SK-N-SH (cell line): ENCODE data around the gene FAM229B. TPM values are rescaled to one million over a fixed set of nuclear protein-coding genes. Genes with fewer than 3 reads are reported as not detected.
A peak's percentile ranks its signal among the peaks of the same experiment; 100 is the strongest.

ENCODE experiments used
- CTCF ChIA-PET: fragments of 300-600, 350-600 bp; formaldehyde crosslinking; extraction: SDS; loops from one replicate; lab custom pipeline; 2021; lab: Yijun Ruan, JAX
- POLR2A ChIA-PET: fragments of 350-600 bp; sonication (Branson Sonifier 250); formaldehyde crosslinking; extraction: SDS; loops from one replicate; lab custom pipeline; 2020; ENCODE audit warnings: antibody characterized with exemption, inconsistent platforms; lab: Yijun Ruan, JAX
- DNase-seq: peaks from one replicate; pipeline ENCODE4 v3.0.0; 2012
- H2AFZ ChIP-seq: fragments of 200-600 bp; sonication (generic); 2 replicates; pipeline ENCODE4 v1.8.1; 2016; ENCODE audit warnings: antibody characterized with exemption, mild to moderate bottlenecking, low read depth
- H3F3A ChIP-seq: fragments of 200-600 bp; sonication (generic); replicated peaks from 2 replicates; pipeline ENCODE3; 2016; ENCODE audit warnings: antibody characterized with exemption, mild to moderate bottlenecking; ENCODE audit not compliant: insufficient read depth
- H3K27ac ChIP-seq, 2 experiments: fragments of 200-500 bp in 1 of 2; fragments of 200-600 bp in 1 of 2; sonication (Bioruptor generic) in 1 of 2; sonication (generic), shearing (Covaris generic) in 1 of 2; 2 replicates each; pipeline versions ENCODE4 v1.5.1 to v1.6.1; 2014 to 2016; ENCODE audit warnings: low read depth in 2 of 2, inconsistent platforms in 1 of 2, low read length in 1 of 2, mild to moderate bottlenecking in 1 of 2, mixed read lengths in 1 of 2
- H3K27me3 ChIP-seq: fragments of 200-600 bp; sonication (generic), shearing (Covaris generic); 2 replicates; pipeline ENCODE4 v1.6.1; 2016; ENCODE audit warnings: mixed run types; ENCODE audit not compliant: insufficient read depth
- H3K36me3 ChIP-seq, 2 experiments: fragments of 200-500 bp in 1 of 2; fragments of 200-600 bp in 1 of 2; sonication (Bioruptor generic) in 1 of 2; sonication (generic) in 1 of 2; replicated peaks in 1 of 2; 2 replicates each; pipeline versions ENCODE3 to v1.5.1; 2014 to 2016; ENCODE audit warnings: low read length in 1 of 2, mild to moderate bottlenecking in 1 of 2; ENCODE audit not compliant: insufficient read depth in 2 of 2, control insufficient read depth in 1 of 2
- H3K4me1 ChIP-seq, 2 experiments: fragments of 200-500 bp in 1 of 2; fragments of 200-600 bp in 1 of 2; sonication (Bioruptor generic) in 1 of 2; sonication (generic), shearing (Covaris generic) in 1 of 2; 2 replicates each; pipeline versions ENCODE4 v1.5.1 to v1.6.1; 2014 to 2016; ENCODE audit warnings: low read depth in 1 of 2, low read length in 1 of 2, mixed run types in 1 of 2; ENCODE audit not compliant: insufficient read depth in 2 of 2, control insufficient read depth in 1 of 2
- H3K4me2 ChIP-seq: fragments of 200-600 bp; sonication (generic), shearing (Covaris generic); 2 replicates; pipeline ENCODE4 v1.6.1; 2017; ENCODE audit warnings: mixed run types
- H3K4me3 ChIP-seq, 2 experiments: fragments of 200-500 bp in 1 of 2; fragments of 200-600 bp in 1 of 2; sonication (Bioruptor generic) in 1 of 2; sonication (generic), shearing (Covaris generic) in 1 of 2; 2 replicates each; pipeline versions ENCODE4 v1.5.1 to v1.8.1; 2014 to 2016; ENCODE audit warnings: low read depth in 2 of 2, inconsistent platforms in 1 of 2, low read length in 1 of 2, mild to moderate bottlenecking in 1 of 2, mixed read lengths in 1 of 2, moderate library complexity in 1 of 2
- H3K79me2 ChIP-seq: fragments of 200-600 bp; sonication (generic); 2 replicates; pipeline ENCODE4 v1.8.1; 2017; ENCODE audit warnings: mild to moderate bottlenecking; ENCODE audit not compliant: insufficient read depth
- H3K9ac ChIP-seq: fragments of 200-600 bp; sonication (generic); 2 replicates; pipeline ENCODE4 v1.6.1; 2017; ENCODE audit warnings: mixed run types
- H3K9me2 ChIP-seq: fragments of 200-600 bp; sonication (generic); 2 replicates; pipeline ENCODE4 v1.6.1; 2017; ENCODE audit warnings: mixed run types
- H3K9me3 ChIP-seq: fragments of 200-600 bp; sonication (generic); 2 replicates; pipeline ENCODE4 v1.6.1; 2017; ENCODE audit warnings: mixed run types, mild to moderate bottlenecking, moderate library complexity
- H4K20me1 ChIP-seq: fragments of 200-600 bp; sonication (generic); 2 replicates; pipeline ENCODE4 v1.6.1; 2017; ENCODE audit warnings: mild to moderate bottlenecking, mixed run types; ENCODE audit not compliant: insufficient read depth
- ELF1 ChIP-seq: IDR thresholded peaks from 2 replicates; pipeline ENCODE4 v1.4.0; 2012
- EP300 ChIP-seq, 2 experiments: IDR thresholded peaks; 2 replicates each; pipeline versions ENCODE4 v1.4.0 to v1.6.1; 2012; ENCODE audit warnings: borderline replicate concordance in 1 of 2, low read depth in 1 of 2, low read length in 1 of 2
- EZH2phosphoT487 ChIP-seq: fragments of 200-600 bp; sonication (generic); IDR thresholded peaks from 2 replicates; pipeline ENCODE4 v1.6.1; 2017; ENCODE audit warnings: low read depth, mixed run types, mild to moderate bottlenecking, antibody characterized with exemption, moderate library complexity, borderline replicate concordance
- FOSL2 ChIP-seq: IDR thresholded peaks from 2 replicates; pipeline ENCODE4 v1.4.0; 2012; ENCODE audit warnings: low read depth, mild to moderate bottlenecking, moderate library complexity, borderline replicate concordance
- FOXJ3 ChIP-seq: sonication (generic); formaldehyde crosslinking; IDR thresholded peaks from 2 replicates; pipeline ENCODE4 v1.5.1; 2020; ENCODE audit warnings: mild to moderate bottlenecking, missing genetic modification reagents
- JUND ChIP-seq: IDR thresholded peaks from 2 replicates; pipeline ENCODE4 v1.4.0; 2012
- MEF2A ChIP-seq: IDR thresholded peaks from 2 replicates; pipeline ENCODE4 v1.4.0; 2012; ENCODE audit warnings: low read depth, borderline replicate concordance
- MXI1 ChIP-seq: IDR thresholded peaks from 2 replicates; pipeline ENCODE4 v1.6.1; 2012; ENCODE audit warnings: mild to moderate bottlenecking, low read depth, low read length, improper control_type of control experiment
- NFIC ChIP-seq: IDR thresholded peaks from 2 replicates; pipeline ENCODE4 v1.4.0; 2012; ENCODE audit warnings: borderline replicate concordance
- POLR2AphosphoS5 ChIP-seq: IDR thresholded peaks from 2 replicates; pipeline ENCODE4 v1.6.1; 2012; ENCODE audit warnings: low read depth, low read length
- RAD21 ChIP-seq: IDR thresholded peaks from 2 replicates; pipeline ENCODE4 v1.6.1; 2012; ENCODE audit warnings: mild to moderate bottlenecking, low read length
- RFX5 ChIP-seq: IDR thresholded peaks from 2 replicates; pipeline ENCODE4 v1.6.1; 2012; ENCODE audit warnings: mild to moderate bottlenecking, improper control_type of control experiment, low read length
- RXRA ChIP-seq: IDR thresholded peaks from 2 replicates; pipeline ENCODE4 v1.4.0; 2012; ENCODE audit warnings: low read depth, mild to moderate bottlenecking, borderline replicate concordance
- TAF1 ChIP-seq: IDR thresholded peaks from 2 replicates; pipeline ENCODE4 v1.6.1; 2012; ENCODE audit warnings: low read depth, mild to moderate bottlenecking, low read length, moderate library complexity, borderline replicate concordance
- TCF12 ChIP-seq: IDR thresholded peaks from 2 replicates; pipeline ENCODE4 v1.4.0; 2012
- TEAD4 ChIP-seq: IDR thresholded peaks from 2 replicates; pipeline ENCODE4 v1.4.0; 2012; ENCODE audit warnings: mild to moderate bottlenecking, borderline replicate concordance; ENCODE audit not compliant: insufficient read depth
- WGBS: methylation state at CpG from one replicate; pipeline ENCODE4 v1.1.6; 2017; ENCODE audit warnings: low lambda C conversion rate; 5-methylcytosine and 5-hydroxymethylcytosine counted together
- polyA plus RNA-seq, 3 experiments: library from polyadenylated mRNA; depleted of rRNA; stranded (reverse); fragments of >200 nt; gene quantifications; 2 replicates each; pipeline ENCODE4 v1.2.3, GENCODE V29; 2012
- TF ChIP-seq, protein P1 (sequence below): IDR thresholded peaks from 2 replicates; pipeline ENCODE4 v1.4.0; 2012; ENCODE audit warnings: low read depth, borderline replicate concordance
- TF ChIP-seq, protein P2 (sequence below): IDR thresholded peaks from 2 replicates; pipeline ENCODE4; 2012
- TF ChIP-seq, protein P3 (sequence below): IDR thresholded peaks from 2 replicates; pipeline ENCODE4 v1.4.0; 2012; ENCODE audit warnings: low read depth
- TF ChIP-seq, protein P4 (sequence below): fragments of 200-600 bp; sonication (generic); IDR thresholded peaks from 2 replicates; pipeline ENCODE4 v1.6.1; 2017; ENCODE audit warnings: antibody characterized with exemption, mild to moderate bottlenecking, moderate library complexity

Gene FAM229B
- polyA plus RNA-seq, 1 of the 3 experiments (the other 2 are of a cell fraction) = 15.9 TPM

DNA sequence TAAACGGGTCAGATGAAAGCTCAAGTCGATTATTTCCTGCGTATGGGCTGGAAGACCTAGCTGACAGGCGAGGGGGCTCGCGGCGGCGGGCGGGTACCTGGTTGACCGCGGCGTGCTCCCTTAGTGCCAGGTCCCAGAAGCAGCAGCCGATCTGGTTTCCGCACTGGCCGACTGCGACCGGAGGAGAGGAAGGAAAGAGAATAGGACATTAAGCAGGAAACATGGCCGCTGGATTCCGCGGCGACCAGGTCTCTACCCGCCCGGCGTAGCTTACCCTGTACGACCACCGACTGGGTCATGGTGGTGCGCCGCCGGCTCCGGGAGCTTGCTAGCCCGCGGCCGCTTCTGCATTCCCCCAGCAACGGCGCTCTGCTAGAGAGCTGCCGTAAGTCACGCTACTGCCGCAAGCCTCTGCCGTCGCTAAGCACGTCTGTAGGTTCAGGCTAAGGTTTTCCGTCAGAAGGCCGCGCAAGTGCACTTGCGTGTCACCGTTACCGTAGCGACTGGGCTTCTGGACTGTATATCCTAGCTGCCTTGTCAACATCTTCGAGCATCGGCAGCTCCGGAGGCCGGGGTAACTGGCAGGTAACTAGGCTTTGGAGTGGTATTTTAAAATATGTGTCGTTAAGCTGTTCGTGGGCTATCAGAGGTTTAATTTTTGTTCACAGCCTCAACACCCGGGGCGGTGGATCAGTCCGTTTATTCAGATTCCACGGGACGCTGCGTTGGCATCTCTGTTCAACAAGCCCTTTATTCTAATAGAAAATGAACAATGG, at the start of gene FAM229B, which contains the start of gene TUBE1 (continued):
- TF ChIP-seq, protein P1, sequence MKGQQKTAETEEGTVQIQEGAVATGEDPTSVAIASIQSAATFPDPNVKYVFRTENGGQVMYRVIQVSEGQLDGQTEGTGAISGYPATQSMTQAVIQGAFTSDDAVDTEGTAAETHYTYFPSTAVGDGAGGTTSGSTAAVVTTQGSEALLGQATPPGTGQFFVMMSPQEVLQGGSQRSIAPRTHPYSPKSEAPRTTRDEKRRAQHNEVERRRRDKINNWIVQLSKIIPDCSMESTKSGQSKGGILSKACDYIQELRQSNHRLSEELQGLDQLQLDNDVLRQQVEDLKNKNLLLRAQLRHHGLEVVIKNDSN = no peak
- no peak for TF ChIP-seq RXRA
- TF ChIP-seq TAF1 = 0 out of 2 replicates have a peak, but pooled peaks have one; percentile 44
- TF ChIP-seq FOSL2 = no peak
- TF ChIP-seq EP300 (IDR thresholded peaks at IDR 0.05; ENCODE audit: borderline replicate concordance in 1 of 2, low read depth in 1 of 2, low read length in 1 of 2) = no peak; a peak in 1 of 4 replicates
- TF ChIP-seq, protein P2, sequence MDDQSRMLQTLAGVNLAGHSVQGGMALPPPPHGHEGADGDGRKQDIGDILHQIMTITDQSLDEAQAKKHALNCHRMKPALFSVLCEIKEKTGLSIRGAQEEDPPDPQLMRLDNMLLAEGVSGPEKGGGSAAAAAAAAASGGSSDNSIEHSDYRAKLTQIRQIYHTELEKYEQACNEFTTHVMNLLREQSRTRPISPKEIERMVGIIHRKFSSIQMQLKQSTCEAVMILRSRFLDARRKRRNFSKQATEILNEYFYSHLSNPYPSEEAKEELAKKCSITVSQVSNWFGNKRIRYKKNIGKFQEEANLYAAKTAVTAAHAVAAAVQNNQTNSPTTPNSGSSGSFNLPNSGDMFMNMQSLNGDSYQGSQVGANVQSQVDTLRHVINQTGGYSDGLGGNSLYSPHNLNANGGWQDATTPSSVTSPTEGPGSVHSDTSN = peak; percentile 62
- peak; percentile 91 for TF ChIP-seq MXI1
- TF ChIP-seq, protein P3, sequence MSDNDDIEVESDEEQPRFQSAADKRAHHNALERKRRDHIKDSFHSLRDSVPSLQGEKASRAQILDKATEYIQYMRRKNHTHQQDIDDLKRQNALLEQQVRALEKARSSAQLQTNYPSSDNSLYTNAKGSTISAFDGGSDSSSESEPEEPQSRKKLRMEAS = peak; percentile 38; the same call in 1 of the 2 replicates
- TF ChIP-seq RFX5 = no peak
- no peak for TF ChIP-seq RAD21
- 0 out of 2 replicates have a peak, but pooled peaks have one; percentile 51 for TF ChIP-seq FOXJ3 (CRISPR knock-in tag)
- TF ChIP-seq EZH2phosphoT487 = no peak
- TF ChIP-seq, all 33 proteins: peak for 13

DNA sequence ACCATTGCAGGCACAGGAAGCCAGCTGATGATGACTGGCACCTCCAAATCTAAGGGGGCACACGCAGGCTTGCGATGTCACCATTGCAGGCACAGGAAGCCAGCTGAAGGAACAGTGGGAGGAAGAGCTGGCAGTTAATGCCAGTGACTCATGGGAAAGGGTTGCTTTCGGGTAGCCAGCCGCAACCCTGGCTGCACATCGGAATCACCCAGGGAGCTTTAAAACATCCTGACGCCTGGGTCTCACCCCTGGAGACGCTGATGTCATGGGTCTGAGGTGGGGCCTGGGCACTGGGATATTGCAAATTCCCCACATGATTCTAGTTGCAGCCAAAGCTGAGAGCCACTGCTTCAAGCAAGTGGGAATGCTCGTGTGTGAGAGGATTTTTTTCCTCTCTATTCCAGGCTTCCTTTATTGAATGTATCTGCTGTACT, 49.6 kb upstream of the FAM229B start:
- peak overlapping the region; percentile 45 for H3K4me2 ChIP-seq
- POLR2A ChIA-PET = no interaction called here
- 26% methylated on average over 7 of the region's 8 CpGs for WGBS
- peak overlapping the region; percentile 9 to 87; a peak in 3 of 4 replicates for H3K27ac ChIP-seq
- peak overlapping the region in 1 of 2 experiments; percentile 14; a peak in 1 of 4 replicates for H3K4me3 ChIP-seq
- H3F3A ChIP-seq = peaks cover 26% of the 10 kb centered on the region
- peak overlapping the region; percentile 64; the same call in 1 of the 2 replicates for H3K9ac ChIP-seq
- H3K4me1 ChIP-seq = peaks cover 3 to 27% of the 10 kb centered on the region in 2 experiments
- CTCF ChIA-PET = interaction anchor here (1.0 to 1.2 kb wide), 2 partner anchors 9 to 15 kb away, joined by 3 read pairs; no protein-coding TSS in a partner anchor
- no peak for DNase-seq
- no peaks in the 10 kb centered on the region for H3K9me2 ChIP-seq
- H4K20me1 ChIP-seq = no peaks in the 10 kb centered on the region
- peak overlapping the region; percentile 31; the same call in 1 of the 2 replicates for H2AFZ ChIP-seq
- TF ChIP-seq, protein P3 = peak; percentile 43
- TF ChIP-seq FOSL2 (peak; percentile 79), TCF12 (peak; percentile 78), ELF1 (peak; percentile 23; the same call in 1 of the 2 replicates), RXRA (peak; percentile 46; the same call in 1 of the 2 replicates), NFIC (peak; percentile 79), EP300 (IDR thresholded peaks at IDR 0.05; ENCODE audit: borderline replicate concordance in 1 of 2, low read depth in 1 of 2, low read length in 1 of 2) (peak in 1 of 2 experiments; percentile 75; a peak in 1 of 4 replicates), TEAD4 (0 out of 2 replicates have a peak, but pooled peaks have one; percentile 21), JUND (peak; percentile 85), POLR2AphosphoS5 (no peak; the same call in 1 of the 2 replicates), MEF2A (no peak)
- TF ChIP-seq, protein P4, sequence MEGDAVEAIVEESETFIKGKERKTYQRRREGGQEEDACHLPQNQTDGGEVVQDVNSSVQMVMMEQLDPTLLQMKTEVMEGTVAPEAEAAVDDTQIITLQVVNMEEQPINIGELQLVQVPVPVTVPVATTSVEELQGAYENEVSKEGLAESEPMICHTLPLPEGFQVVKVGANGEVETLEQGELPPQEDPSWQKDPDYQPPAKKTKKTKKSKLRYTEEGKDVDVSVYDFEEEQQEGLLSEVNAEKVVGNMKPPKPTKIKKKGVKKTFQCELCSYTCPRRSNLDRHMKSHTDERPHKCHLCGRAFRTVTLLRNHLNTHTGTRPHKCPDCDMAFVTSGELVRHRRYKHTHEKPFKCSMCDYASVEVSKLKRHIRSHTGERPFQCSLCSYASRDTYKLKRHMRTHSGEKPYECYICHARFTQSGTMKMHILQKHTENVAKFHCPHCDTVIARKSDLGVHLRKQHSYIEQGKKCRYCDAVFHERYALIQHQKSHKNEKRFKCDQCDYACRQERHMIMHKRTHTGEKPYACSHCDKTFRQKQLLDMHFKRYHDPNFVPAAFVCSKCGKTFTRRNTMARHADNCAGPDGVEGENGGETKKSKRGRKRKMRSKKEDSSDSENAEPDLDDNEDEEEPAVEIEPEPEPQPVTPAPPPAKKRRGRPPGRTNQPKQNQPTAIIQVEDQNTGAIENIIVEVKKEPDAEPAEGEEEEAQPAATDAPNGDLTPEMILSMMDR = no peak
- TF ChIP-seq, protein P2 = peak; percentile 47
- TF ChIP-seq, all 33 proteins: peak for 10
- H3K9me3 ChIP-seq = no peaks in the 10 kb centered on the region
- no peaks in the 10 kb centered on the region for H3K36me3 ChIP-seq
- H3K79me2 ChIP-seq = no peaks in the 10 kb centered on the region
- no peaks in the 10 kb centered on the region for H3K27me3 ChIP-seq
